Measurements from ENCODE around the gene GABRB1.

DNA sequence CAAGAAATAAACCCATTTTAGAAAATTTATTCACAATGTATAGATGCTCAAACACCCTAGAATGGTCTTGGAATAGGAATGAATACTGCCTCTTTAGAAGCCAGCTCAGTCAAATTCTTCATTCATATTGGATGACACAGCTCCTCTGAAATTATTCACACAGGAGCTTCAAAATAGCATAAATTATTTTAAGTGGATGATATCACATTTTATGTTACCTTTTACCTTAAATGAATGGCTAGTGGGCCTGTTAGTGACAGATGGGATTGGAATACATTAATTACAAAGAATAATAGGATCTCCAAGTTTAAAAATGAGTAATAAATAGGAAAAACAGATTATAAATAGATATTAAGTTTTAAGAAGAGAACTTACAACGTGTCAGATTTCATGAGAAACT is 184.4 kb downstream of the GABRB1 start:
- TF ChIP-seq, protein P1, sequence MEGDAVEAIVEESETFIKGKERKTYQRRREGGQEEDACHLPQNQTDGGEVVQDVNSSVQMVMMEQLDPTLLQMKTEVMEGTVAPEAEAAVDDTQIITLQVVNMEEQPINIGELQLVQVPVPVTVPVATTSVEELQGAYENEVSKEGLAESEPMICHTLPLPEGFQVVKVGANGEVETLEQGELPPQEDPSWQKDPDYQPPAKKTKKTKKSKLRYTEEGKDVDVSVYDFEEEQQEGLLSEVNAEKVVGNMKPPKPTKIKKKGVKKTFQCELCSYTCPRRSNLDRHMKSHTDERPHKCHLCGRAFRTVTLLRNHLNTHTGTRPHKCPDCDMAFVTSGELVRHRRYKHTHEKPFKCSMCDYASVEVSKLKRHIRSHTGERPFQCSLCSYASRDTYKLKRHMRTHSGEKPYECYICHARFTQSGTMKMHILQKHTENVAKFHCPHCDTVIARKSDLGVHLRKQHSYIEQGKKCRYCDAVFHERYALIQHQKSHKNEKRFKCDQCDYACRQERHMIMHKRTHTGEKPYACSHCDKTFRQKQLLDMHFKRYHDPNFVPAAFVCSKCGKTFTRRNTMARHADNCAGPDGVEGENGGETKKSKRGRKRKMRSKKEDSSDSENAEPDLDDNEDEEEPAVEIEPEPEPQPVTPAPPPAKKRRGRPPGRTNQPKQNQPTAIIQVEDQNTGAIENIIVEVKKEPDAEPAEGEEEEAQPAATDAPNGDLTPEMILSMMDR (IDR thresholded peaks at IDR 0.05), result no peak
- TF ChIP-seq EP300 (IDR thresholded peaks at IDR 0.05) (no peak), POLR2AphosphoS5 (IDR thresholded peaks at IDR 0.05) (no peak)
